ENCODE results near the gene WDR5. TPM values are rescaled to one million over a fixed set of nuclear protein-coding genes. Genes with fewer than 3 reads are reported as not detected.

Gene WDR5
- polyA plus RNA-seq, 1 experiment: 23.8 TPM

- ChIA-PET CTCF (interaction anchor here (0.5 to 1.5 kb wide), 3 partner anchors 30 to 249 kb away, joined by 3 to 5 read pairs (median 3); partner anchors contain the start of gene RNU6ATAC), POLR2A (no interaction called here)
- Histone ChIP-seq H3K27me3 (ENCODE audit: control insufficient read depth, insufficient read depth, low read length) (peaks cover 8% of the 10 kb centered on the region), H3K4me3 (ENCODE audit: low read depth, low read length) (no peak overlapping the region), H3K36me3 (ENCODE audit: control insufficient read depth, insufficient read depth, low read length) (no peaks in the 10 kb centered on the region)
- no peak for DNase-seq (ENCODE audit: low read depth)
- TF ChIP-seq CTCF (IDR thresholded peaks at IDR 0.05; ENCODE audit: insufficient read depth, low read depth, low read length): no peak
These were observed 64.8 kb downstream of the WDR5 start for GRCh38 chr9:134200730-134201129.

GRCh38 chr9:134203224-134203623 is 67.3 kb downstream of the WDR5 start:
- ChIA-PET POLR2A (no interaction called here), CTCF (no interaction called here)
- no peak overlapping the region for H3K4me3 ChIP-seq (ENCODE audit: low read depth, low read length)
- H3K36me3 ChIP-seq (ENCODE audit: control insufficient read depth, insufficient read depth, low read length): no peaks in the 10 kb centered on the region
- H3K27me3 ChIP-seq (ENCODE audit: control insufficient read depth, insufficient read depth, low read length): peaks cover 4% of the 10 kb centered on the region
- no peak for TF ChIP-seq CTCF (IDR thresholded peaks at IDR 0.05; ENCODE audit: insufficient read depth, low read depth, low read length)
- no peak for DNase-seq (ENCODE audit: low read depth)

GRCh38 chr9:134204041-134204440 is 68.2 kb downstream of the WDR5 start:
- peaks cover 4% of the 10 kb centered on the region for H3K27me3 ChIP-seq (ENCODE audit: control insufficient read depth, insufficient read depth, low read length)
- H3K36me3 ChIP-seq (ENCODE audit: control insufficient read depth, insufficient read depth, low read length): no peaks in the 10 kb centered on the region
- DNase-seq (ENCODE audit: low read depth): no peak
- ChIA-PET CTCF (no interaction called here), POLR2A (no interaction called here)
- no peak overlapping the region for H3K4me3 ChIP-seq (ENCODE audit: low read depth, low read length)
- TF ChIP-seq CTCF (IDR thresholded peaks at IDR 0.05; ENCODE audit: insufficient read depth, low read depth, low read length): no peak

- POLR2A ChIA-PET: no interaction called here
These were observed 69.2 kb downstream of the WDR5 start for GRCh38 chr9:134204991-134205578.

More at GRCh38 chr9:134204991-134205578, 69.2 kb downstream of the WDR5 start:
- CTCF ChIA-PET: interaction anchor here (1.9 kb wide), 1 partner anchor 34 kb away, joined by 4 read pairs; no protein-coding TSS in a partner anchor
- no peak for DNase-seq (ENCODE audit: low read depth)
- no peak for TF ChIP-seq CTCF (IDR thresholded peaks at IDR 0.05; ENCODE audit: insufficient read depth, low read depth, low read length)
- Histone ChIP-seq H3K36me3 (ENCODE audit: control insufficient read depth, insufficient read depth, low read length) (no peaks in the 10 kb centered on the region), H3K27me3 (ENCODE audit: control insufficient read depth, insufficient read depth, low read length) (peaks cover 4% of the 10 kb centered on the region), H3K4me3 (ENCODE audit: low read depth, low read length) (no peak overlapping the region)

All from BJ (cell line).